CD1c-positive myeloid dendritic cell (primary cell): Measurements from ENCODE around the gene SATB1.
"Not testable (repeated sequence)": the region's sequence is repeated elsewhere in the genome, so short reads cannot be mapped to it uniquely, and the experiment has no call there.

ENCODE experiments used
- DNase-seq: peaks from one replicate; pipeline ENCODE4 v3.0.0-alpha.2; 2016; ENCODE audit errors: extremely low spot score

Gene SATB1

GRCh38 chr3:18424729-18425640, at the start of gene SATB1:
Gene SATB1, minus strand, starts transcription at chr3:18425339. Its CDS starts 4,372 bp downstream, at chr3:18420967.
- peak; percentile 55 for DNase-seq

DNA sequence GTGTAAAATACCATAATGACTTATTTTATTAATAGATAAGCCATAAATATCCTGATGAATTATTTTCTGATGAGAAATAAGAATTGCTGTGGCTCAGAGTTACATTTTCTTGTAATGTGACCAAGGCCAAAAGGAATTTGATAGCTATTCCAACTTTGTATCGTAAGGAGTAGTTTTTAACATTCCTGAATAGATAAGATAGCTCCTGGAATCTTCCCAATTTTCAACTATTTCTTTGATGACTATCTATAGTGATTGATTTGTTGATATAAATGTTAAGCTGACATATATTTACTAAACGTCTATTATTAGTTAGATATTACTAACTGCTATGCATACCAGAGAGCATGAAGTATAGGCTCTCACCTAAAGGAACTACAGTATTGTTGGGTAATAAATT, 49.1 kb upstream of the SATB1 start:
- DNase-seq = no peak

DNA sequence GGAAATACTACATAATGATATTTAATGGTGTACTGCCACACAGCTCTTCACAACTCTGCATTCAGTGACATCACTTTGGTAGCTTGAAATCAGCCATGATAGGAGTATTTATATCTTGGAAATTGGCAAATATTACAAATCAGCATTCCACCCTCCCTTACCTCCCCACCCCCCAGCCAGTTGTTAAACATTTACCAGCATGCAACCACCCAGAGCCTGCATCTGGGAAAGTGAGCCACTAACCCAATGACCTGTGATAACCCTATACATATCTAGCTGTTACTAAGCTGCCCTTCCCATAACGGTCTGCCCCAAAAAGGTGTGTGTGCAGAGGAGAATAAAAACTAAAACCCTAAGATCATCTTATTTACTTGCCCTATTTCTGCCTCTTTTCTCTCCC, 44.6 kb upstream of the SATB1 start:
- DNase-seq = no peak

- DNase-seq = no peak
These were observed 41.0 kb upstream of the SATB1 start for GRCh38 chr3:18466136-18466535.

DNA sequence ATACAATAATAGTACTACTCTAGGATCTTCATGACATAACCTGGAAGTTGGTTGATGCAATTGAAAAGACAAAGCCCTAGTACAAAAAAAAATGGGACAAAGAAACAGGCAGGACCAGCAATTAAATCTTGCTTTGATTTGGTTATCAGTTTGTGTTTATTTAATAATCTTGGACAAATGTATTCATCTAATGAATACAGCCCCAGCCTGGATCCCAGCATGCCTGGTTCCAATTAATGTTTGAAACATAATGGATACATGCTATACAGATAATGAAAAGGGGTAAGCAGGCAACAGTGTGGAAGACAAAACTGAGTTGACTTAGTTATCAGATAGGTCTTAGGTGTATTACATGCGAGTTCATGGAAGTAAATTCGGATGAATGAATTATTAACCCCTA, 29.6 kb upstream of the SATB1 start:
- DNase-seq = no peak

DNA sequence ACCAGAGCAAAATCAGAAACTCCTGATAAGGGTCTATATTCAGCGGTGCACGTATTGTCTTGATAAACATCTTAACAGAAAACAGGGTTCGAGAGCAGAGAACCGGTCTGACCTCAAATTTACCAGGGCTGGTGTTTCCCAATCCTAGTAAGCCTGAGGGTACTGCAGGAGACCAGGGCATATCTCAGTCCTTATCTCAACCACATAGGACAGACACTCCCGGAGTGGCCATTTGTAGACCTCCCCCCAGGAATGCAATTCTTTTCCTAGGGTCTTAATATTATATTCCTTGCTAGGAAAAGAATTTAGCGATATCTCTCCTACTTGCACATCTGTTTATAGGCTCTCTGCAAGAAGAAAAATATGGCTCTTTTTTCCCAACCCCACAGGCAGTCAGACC, 24.5 kb upstream of the SATB1 start:
- DNase-seq = not testable (repeated sequence)

DNA sequence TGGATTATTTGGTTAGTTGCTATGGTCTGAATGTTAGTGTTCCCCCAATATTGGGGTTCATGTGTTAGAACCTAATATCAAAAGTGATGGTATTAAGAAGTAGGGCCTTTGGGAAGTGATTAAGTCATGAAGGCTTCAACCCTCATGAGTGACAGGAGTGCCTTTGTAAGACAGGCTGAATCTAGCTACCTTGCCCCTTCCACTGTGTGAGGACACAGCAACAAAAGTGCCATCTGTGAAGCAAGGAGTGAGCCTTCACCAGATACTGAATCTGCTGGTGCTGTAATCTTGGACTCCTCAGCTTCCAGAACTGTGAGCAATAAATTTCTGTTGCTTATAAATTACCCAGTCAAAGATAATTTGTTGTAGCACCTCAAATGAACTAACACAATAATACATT, 22.6 kb upstream of the SATB1 start:
- DNase-seq = no peak

- no peak for DNase-seq
These were observed 21.1 kb upstream of the SATB1 start for GRCh38 chr3:18446149-18446825.

GRCh38 chr3:18445401-18446148, 20.4 kb upstream of the SATB1 start:
- peak; percentile 60 for DNase-seq

- peak; percentile 89 for DNase-seq
These were observed 19.7 kb upstream of the SATB1 start for GRCh38 chr3:18444595-18445400.

DNA sequence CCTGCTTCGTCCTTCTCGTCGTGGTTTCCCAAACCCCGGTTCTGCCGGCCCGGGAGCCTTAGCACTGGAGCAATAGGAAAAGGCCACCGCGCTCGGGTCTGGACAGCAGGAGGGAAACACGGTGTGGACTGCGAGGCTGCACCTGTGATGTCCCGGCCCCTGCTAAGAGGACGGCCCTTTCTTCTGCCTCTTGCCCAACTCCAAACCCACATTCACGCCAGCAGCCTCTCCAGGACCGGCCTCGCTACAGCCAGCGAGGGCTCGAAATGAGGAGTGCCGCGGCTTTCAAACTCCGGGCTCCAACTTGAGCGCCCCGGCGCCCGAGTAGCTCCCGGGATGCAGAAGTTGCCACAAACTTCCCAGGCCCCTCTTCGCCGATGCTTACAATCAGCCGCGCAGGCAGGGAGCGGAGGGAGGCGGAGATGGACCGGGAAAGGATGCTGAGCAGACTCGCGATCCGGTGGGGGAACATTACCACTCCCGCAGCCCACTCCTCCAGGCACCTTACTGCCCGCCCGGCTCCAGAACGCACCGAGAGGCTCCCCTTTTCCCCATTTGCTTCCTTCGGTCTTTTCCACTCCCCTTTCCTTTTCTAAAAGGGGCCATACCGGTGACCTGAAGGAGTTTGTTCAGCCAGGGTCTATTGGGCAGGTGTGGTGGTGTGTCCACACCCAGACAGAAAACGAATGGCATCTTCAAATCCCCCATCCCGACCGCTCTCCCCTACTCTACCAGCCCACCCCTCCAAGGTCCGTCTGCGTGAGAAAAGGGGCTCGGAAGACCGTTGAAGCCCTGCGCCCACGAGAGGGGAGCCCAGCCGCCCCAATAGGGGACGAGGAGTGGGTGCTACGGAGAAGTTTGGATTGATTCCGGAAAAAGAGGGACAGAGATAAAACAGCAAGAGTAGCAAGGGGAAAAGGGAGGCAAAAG, 18.8 kb upstream of the SATB1 start:
- no peak for DNase-seq

GRCh38 chr3:18442756-18443664, 17.9 kb upstream of the SATB1 start:
- no peak for DNase-seq

DNA sequence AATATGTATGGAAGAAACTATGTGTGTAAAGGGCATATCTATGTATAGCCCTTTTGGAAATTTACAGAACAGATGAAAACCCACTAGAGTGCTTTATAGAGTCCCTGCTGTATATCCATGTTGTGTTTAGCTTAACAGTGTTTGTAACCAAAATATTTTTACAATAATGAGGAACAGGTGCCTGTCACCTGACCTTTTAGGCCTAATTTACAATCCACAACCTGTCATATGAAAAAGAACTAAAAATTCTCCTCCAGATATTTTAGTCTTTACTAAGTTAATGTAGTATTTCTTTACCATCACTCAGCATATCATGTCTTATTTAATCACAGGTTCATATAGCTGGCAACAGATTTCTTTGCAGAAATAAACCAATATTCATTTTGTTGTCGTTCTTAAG, 16.4 kb upstream of the SATB1 start:
- DNase-seq = no peak

GRCh38 chr3:18440066-18440722, 15.1 kb upstream of the SATB1 start:
- no peak for DNase-seq

DNA sequence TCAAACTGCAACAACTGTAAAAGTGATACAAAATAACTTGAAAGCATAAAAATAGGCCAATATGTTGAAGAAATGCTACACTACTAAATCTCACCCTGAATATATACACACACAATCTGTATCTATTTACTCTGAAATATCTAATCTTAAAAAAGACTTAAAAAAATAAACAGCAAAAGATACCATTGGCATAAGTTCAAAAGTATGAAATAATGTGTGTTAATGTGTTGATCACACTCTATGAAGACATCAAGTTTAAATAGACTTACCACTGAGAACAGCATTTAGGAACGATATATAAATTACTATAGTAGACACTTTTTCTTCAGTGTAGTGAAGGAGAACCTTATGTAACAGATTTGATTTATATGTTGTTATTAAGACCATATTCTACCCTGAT, 14.1 kb upstream of the SATB1 start:
- no peak for DNase-seq

DNA sequence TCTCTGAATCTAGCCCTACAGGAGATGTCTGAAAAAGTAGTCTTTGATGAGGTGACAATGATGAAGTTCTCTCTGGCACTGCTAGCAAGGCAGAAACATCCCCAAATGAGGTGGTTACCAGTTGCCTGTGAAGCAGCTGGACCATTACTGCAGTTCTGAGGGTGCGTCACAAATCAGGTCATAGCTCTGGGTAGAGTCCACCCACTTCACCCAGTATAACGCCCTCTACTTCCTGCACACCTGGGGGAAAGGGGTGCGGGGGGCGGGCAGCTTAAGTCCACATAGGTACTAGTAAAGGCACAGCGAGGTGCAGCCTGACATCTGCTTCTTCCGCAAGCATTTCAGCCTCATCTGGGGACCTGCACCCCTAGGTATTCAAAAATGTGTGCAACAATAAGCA, 13.4 kb upstream of the SATB1 start:
- DNase-seq = no peak

DNA sequence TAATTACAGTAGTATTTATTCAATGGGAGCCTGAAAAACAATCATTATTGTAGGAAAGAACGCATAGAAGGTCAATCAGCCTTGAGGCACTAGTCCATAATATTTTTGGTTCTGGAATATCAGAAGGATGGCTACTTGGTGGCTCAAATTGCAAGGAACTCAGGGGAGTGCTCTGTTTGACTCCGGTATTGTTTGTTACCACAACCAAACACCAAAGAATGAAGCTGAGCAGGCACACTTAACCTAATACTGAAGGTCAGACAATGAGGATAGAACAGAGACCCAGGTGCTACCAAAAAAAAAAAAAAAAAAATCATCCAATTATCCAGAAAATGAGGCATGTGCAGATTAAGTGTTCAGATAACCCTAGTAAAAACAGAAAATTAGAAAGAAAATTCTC, 11.1 kb upstream of the SATB1 start:
- no peak for DNase-seq

GRCh38 chr3:18434711-18435110, 9.6 kb upstream of the SATB1 start:
- no peak for DNase-seq

GRCh38 chr3:18432752-18433151, 7.6 kb upstream of the SATB1 start:
- DNase-seq = no peak
